Measurements from ENCODE around the gene GSTM2.

- TF ChIP-seq, protein P1, sequence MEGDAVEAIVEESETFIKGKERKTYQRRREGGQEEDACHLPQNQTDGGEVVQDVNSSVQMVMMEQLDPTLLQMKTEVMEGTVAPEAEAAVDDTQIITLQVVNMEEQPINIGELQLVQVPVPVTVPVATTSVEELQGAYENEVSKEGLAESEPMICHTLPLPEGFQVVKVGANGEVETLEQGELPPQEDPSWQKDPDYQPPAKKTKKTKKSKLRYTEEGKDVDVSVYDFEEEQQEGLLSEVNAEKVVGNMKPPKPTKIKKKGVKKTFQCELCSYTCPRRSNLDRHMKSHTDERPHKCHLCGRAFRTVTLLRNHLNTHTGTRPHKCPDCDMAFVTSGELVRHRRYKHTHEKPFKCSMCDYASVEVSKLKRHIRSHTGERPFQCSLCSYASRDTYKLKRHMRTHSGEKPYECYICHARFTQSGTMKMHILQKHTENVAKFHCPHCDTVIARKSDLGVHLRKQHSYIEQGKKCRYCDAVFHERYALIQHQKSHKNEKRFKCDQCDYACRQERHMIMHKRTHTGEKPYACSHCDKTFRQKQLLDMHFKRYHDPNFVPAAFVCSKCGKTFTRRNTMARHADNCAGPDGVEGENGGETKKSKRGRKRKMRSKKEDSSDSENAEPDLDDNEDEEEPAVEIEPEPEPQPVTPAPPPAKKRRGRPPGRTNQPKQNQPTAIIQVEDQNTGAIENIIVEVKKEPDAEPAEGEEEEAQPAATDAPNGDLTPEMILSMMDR (IDR thresholded peaks at IDR 0.05; ENCODE audit: extremely low read depth in 1 of 2, insufficient read depth in 1 of 2, low read depth in 1 of 2, low read length in 2 of 2), result no peak
- TF ChIP-seq POLR2A (IDR thresholded peaks at IDR 0.05; ENCODE audit: low read depth, low read length), result no peak
- TF ChIP-seq FOS (IDR thresholded peaks at IDR 0.05; ENCODE audit: borderline replicate concordance, insufficient read depth, low read length), result no peak
- no peak for TF ChIP-seq EZH2 (IDR thresholded peaks at IDR 0.05; ENCODE audit: borderline replicate concordance, low read depth, low read length, severe bottlenecking)
- no peak for TF ChIP-seq POLR2AphosphoS5 (IDR thresholded peaks at IDR 0.05; ENCODE audit: insufficient read depth, low read depth, low read length)
- no peak for TF ChIP-seq MYC (IDR thresholded peaks at IDR 0.05; ENCODE audit: low read depth, low read length)
- no peak for TF ChIP-seq GATA2 (IDR thresholded peaks at IDR 0.05; ENCODE audit: insufficient read depth, insufficient read length, low read depth, low read length)
- TF ChIP-seq JUN (IDR thresholded peaks at IDR 0.05; ENCODE audit: borderline replicate concordance, insufficient read depth, insufficient read length, low read depth), result no peak
- TF ChIP-seq MAX (IDR thresholded peaks at IDR 0.05; ENCODE audit: insufficient read depth, insufficient read length), result no peak
These were observed 48.3 kb downstream of the GSTM2 start for GRCh38 chr1:109716121-109716520.
